OCI-LY1 (cell line): ENCODE measurements around the gene FAM89A.

Experiments
- CTCF ChIP-seq: fragments of 200-600 bp; sonication (generic), shearing (Covaris generic); IDR thresholded peaks from 2 replicates; pipeline ENCODE4 v1.5.1; 2017; ENCODE audit warnings: mild to moderate bottlenecking, antibody characterized with exemption, low read length, moderate library complexity, mixed read lengths
- EZH2 ChIP-seq: fragments of 200-600 bp; sonication (generic), shearing (Covaris generic); IDR thresholded peaks from 2 replicates; pipeline ENCODE4 v1.8.0; 2017; ENCODE audit warnings: borderline replicate concordance, mixed run types, mild to moderate bottlenecking, antibody characterized with exemption, low read length, moderate library complexity, mixed read lengths

GRCh38 chr1:231011360-231011759, 28.7 kb downstream of the FAM89A start:
- TF ChIP-seq CTCF (no peak), EZH2 (no peak)
